Measurements from ENCODE around the gene ATG4B. TPM values are rescaled to one million over a fixed set of nuclear protein-coding genes. Genes with fewer than 3 reads are reported as not detected.
"Not testable (repeated sequence)": the region's sequence is repeated elsewhere in the genome, so short reads cannot be mapped to it uniquely, and the experiment has no call there.

Gene ATG4B
- total RNA-seq, 6 experiments from 2014 or later, result 43.5 to 58.3 (median 51.9) TPM

DNA sequence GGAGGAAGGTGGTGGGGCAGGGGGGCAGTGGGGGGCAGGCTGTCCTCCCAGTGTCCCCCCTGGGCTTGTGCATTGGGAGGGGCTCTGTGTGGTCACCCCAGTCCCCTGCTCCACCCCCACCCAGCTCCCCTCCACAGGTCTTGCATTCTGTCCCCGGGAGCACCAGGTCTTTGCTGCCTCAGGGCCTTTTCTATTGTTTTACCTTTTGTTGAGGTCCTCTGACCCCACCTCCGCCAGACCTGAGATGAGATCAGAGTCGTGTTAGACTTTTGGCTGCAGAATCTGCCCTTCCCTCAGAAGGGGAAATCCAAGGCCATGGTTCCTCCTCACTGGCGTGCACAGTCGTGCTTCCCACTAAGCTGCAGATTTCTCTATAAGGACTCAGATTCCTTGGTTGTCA lies 20.8 kb downstream of the ATG4B start:
- Mint-ChIP-seq H3K27me3 (ENCODE audit: insufficient read depth) (peaks cover 1% of the 10 kb centered on the region), H3K4me3 (no peak overlapping the region), H3K4me1 (ENCODE audit: low read depth) (no peaks in the 10 kb centered on the region), H3K9me3 (no peaks in the 10 kb centered on the region), H3K27ac (no peak overlapping the region), H3K36me3 (ENCODE audit: low read depth) (peaks cover 25% of the 10 kb centered on the region)
- TF ChIP-seq CTCF (IDR thresholded peaks at IDR 0.05), result no peak
- no peak for DNase-seq

- no peaks in the 10 kb centered on the region for H3K9me3 Mint-ChIP-seq
- H3K36me3 Mint-ChIP-seq (ENCODE audit: low read depth), result peaks cover 25% of the 10 kb centered on the region
- DNase-seq, result peak; percentile 52
- no peak overlapping the region for H3K4me3 Mint-ChIP-seq
- no peak overlapping the region for H3K27ac Mint-ChIP-seq
- H3K27me3 Mint-ChIP-seq (ENCODE audit: insufficient read depth), result no peaks in the 10 kb centered on the region; the same call in 1 of the 2 replicates
- no peaks in the 10 kb centered on the region; the same call in 1 of the 2 replicates for H3K4me1 Mint-ChIP-seq (ENCODE audit: low read depth)
- peak; percentile 81 for TF ChIP-seq CTCF (IDR thresholded peaks at IDR 0.05)
Observed at GRCh38 chr2:241659150-241659739, 21.8 kb downstream of the ATG4B start.

DNA sequence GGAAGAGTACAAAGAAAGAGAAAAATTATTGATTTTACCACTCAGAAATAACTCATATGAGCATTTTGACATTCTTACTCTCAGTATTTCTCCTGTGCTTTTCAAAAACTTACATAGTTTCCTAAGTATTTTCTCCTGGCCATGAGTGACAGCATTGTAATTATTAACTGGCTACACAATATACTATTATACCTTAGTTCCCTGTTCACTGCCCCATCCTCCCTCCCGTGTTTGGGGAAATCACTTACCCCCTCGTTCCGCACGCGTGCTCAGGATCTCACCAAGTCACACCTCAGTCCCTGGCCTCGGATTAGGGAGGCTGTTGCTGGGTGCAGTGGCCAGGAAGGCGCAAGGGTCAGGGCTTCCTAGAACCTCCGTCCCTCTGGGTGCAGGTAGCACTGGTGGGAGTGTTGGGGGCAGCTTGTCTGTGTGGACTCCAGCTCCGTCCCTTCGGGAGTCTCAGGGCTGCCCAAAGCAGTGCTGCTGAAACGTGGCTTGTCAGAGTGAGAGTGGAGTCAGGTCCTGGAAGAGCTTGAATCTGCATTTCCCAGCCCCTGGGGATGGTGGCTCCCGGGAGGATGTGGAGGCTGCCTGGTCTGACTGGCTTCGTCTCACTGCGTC lies 23.2 kb downstream of the ATG4B start:
- H3K36me3 Mint-ChIP-seq (ENCODE audit: low read depth), result peaks cover 22% of the 10 kb centered on the region
- H3K27ac Mint-ChIP-seq, result no peak overlapping the region
- peaks cover 10% of the 10 kb centered on the region for H3K4me1 Mint-ChIP-seq (ENCODE audit: low read depth)
- no peaks in the 10 kb centered on the region for H3K9me3 Mint-ChIP-seq
- no peak for DNase-seq
- no peaks in the 10 kb centered on the region; the same call in none of the 2 replicates for H3K27me3 Mint-ChIP-seq (ENCODE audit: insufficient read depth)
- TF ChIP-seq CTCF (IDR thresholded peaks at IDR 0.05), result no peak
- no peak overlapping the region for H3K4me3 Mint-ChIP-seq

DNA sequence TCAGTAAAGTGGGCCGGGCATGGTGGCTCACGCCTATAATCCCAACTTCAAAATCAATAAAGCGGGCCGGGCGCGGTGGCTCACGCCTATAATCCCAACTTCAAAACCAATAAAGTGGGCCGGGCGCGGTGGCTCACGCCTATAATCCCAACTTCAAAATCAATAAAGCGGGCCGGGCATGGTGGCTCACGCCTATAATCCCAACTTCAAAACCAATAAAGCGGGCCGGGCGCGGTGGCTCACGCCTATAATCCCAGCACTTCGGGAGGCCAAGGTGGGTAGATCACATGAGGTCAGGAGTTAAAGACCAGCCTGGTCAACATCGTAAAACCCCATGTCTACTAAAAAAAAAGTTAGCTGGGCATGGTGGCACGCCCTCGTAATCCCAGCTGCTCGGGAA lies 25.2 kb downstream of the ATG4B start:
- H3K9me3 Mint-ChIP-seq; H3K27ac Mint-ChIP-seq; H3K27me3 Mint-ChIP-seq (ENCODE audit: insufficient read depth); DNase-seq; H3K4me3 Mint-ChIP-seq: not testable (repeated sequence)
- peaks cover 18% of the 10 kb centered on the region for H3K4me1 Mint-ChIP-seq (ENCODE audit: low read depth)
- peaks cover 17% of the 10 kb centered on the region for H3K36me3 Mint-ChIP-seq (ENCODE audit: low read depth)

- Mint-ChIP-seq H3K27me3 (ENCODE audit: insufficient read depth) (no peaks in the 10 kb centered on the region; the same call in none of the 2 replicates), H3K4me1 (ENCODE audit: low read depth) (peaks cover 18% of the 10 kb centered on the region), H3K27ac (peak overlapping the region; percentile 97), H3K9me3 (no peaks in the 10 kb centered on the region), H3K4me3 (no peak overlapping the region; the same call in 1 of the 2 replicates), H3K36me3 (ENCODE audit: low read depth) (no peaks in the 10 kb centered on the region)
- DNase-seq, result no peak
- peak; percentile 13; the same call in 1 of the 2 replicates for TF ChIP-seq CTCF (IDR thresholded peaks at IDR 0.05)
Observed at GRCh38 chr2:241665731-241666440, 28.4 kb downstream of the ATG4B start.

Measured in HFFc6 (cell line).